Measurements from ENCODE around the gene RTP1. TPM values are rescaled to one million over a fixed set of nuclear protein-coding genes. Genes with fewer than 3 reads are reported as not detected.

RTP1 gene, protein sequence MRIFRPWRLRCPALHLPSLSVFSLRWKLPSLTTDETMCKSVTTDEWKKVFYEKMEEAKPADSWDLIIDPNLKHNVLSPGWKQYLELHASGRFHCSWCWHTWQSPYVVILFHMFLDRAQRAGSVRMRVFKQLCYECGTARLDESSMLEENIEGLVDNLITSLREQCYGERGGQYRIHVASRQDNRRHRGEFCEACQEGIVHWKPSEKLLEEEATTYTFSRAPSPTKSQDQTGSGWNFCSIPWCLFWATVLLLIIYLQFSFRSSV
- total RNA-seq (not detected), polyA plus RNA-seq (not detected)

DNA sequence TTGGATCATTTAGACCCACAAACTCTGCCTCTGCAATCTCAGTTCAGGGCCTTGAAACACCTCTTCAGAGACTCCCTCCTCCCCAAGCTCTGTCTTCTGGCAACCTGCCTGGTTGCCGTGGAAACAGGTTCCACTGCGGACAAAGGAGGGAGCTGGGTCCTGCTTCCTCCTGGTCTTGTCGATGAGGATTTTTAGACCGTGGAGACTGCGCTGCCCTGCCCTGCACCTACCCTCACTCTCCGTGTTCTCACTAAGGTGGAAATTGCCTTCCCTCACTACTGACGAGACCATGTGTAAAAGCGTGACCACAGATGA lies at the start of gene RTP1:
Gene RTP1 (plus strand): TSS at position 152 of the 315 bp plus-strand sequence. CDS start 30 bp downstream, at position 182.
- Histone ChIP-seq H3K4me3 (no peak within 1 kb of the TSS), H3K27me3 (no peaks in the 10 kb centered on the region), H3K36me3 (no peaks in the 10 kb centered on the region), H3K4me1 (no peaks in the 10 kb centered on the region), H3K9me3 (no peaks in the 10 kb centered on the region), H3K27ac (no peak within 1 kb of the TSS)
- WGBS, 2 donors, result 56 to 59% methylated on average over 8 of the region's 8 CpGs
- FAIRE-seq, result no peak
- no peak for ATAC-seq
- intact Hi-C loops (cut with DNase I), result no loop called here
- TF ChIP-seq, protein P1, sequence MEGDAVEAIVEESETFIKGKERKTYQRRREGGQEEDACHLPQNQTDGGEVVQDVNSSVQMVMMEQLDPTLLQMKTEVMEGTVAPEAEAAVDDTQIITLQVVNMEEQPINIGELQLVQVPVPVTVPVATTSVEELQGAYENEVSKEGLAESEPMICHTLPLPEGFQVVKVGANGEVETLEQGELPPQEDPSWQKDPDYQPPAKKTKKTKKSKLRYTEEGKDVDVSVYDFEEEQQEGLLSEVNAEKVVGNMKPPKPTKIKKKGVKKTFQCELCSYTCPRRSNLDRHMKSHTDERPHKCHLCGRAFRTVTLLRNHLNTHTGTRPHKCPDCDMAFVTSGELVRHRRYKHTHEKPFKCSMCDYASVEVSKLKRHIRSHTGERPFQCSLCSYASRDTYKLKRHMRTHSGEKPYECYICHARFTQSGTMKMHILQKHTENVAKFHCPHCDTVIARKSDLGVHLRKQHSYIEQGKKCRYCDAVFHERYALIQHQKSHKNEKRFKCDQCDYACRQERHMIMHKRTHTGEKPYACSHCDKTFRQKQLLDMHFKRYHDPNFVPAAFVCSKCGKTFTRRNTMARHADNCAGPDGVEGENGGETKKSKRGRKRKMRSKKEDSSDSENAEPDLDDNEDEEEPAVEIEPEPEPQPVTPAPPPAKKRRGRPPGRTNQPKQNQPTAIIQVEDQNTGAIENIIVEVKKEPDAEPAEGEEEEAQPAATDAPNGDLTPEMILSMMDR (IDR thresholded peaks at IDR 0.05), result no peak
- no peak for DNase-seq

DNA sequence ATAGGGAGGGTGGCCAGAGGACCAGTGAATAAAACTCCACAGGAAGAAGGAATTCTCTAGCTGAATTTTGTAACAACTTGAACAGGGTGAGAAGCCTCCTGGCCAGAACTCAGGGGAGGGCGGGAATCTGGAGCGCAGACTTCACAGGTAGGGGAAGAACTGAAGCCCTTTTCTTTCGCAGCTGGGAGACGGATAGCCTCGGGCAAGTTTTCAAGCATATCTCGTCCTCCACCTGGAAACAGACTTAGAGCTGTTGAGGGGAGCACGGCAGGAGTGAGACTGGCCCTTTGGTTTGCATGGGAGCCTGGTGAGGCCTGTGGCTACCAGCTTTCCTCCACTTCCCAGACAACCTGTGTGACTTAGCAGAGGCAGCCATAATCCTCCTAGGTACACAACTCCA lies 47.1 kb upstream of the RTP1 start:
- H3K27ac ChIP-seq, result no peak overlapping the region
- FAIRE-seq, result no peak
- TF ChIP-seq, protein P1 (IDR thresholded peaks at IDR 0.05), result no peak

DNA sequence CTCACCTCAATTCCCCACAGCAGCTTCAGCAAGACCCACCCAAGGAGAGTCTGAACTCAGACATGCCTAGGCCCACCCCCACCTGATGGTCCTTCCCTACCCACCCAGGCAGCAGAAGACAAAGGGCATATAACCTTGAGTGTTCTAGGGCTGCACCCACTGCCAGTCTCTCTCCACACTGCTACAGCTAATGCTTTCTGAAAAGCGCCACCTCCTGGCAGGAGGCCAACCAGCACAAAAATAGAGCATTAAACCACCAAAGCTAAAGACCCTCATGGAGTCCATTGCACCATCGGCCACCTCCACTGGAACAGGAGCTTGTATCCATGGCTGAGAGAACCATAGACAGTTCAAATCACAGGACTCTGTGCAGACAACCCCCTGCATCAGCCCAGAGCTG lies 46.7 kb upstream of the RTP1 start:
- intact Hi-C loops (cut with DNase I), result no loop called here
- FAIRE-seq, result no peak

More for the DNA sequence above, 47.1 kb upstream of the RTP1 start:
- Histone ChIP-seq H3K4me3 (no peak overlapping the region), H3K27me3 (no peaks in the 10 kb centered on the region), H3K4me1 (no peaks in the 10 kb centered on the region), H3K9me3 (no peaks in the 10 kb centered on the region), H3K36me3 (no peaks in the 10 kb centered on the region)
- 84 to 85% methylated on average over 7 of the region's 7 CpGs for WGBS, 2 donors
- no peak for DNase-seq
- no peak for ATAC-seq
- intact Hi-C loops (cut with DNase I), result no loop called here

DNA sequence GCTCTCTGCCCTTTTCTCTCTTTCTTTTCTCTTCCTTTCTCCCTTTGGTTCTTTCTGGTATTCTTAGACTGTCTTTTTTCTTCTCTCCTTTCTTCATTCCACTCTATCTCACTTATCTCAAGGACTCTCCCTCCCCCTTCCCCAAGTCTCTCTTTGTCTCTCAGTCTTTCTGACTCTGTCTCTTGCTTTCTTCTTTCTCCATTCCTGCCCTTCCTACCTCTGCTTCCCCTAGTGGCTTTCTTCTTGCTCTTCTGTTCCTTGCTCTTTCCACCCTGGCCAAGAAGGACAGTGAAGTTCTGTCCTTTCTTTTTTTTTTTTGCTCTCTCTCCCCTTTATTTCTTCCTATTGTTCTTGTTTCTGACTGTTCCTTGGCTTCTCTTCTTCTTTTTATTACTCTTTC lies 35.7 kb upstream of the RTP1 start:
- no peak for ATAC-seq
- Histone ChIP-seq H3K9me3 (no peaks in the 10 kb centered on the region), H3K4me3 (no peak overlapping the region), H3K27ac (no peak overlapping the region), H3K4me1 (no peaks in the 10 kb centered on the region), H3K36me3 (no peaks in the 10 kb centered on the region), H3K27me3 (no peaks in the 10 kb centered on the region)
- DNase-seq, result no peak
- no peak for FAIRE-seq
- TF ChIP-seq, protein P1 (IDR thresholded peaks at IDR 0.05), result no peak
- intact Hi-C loops (cut with DNase I), result no loop called here

More for the DNA sequence above, 46.7 kb upstream of the RTP1 start:
- H3K27ac ChIP-seq, result no peak overlapping the region
- H3K4me1 ChIP-seq, result no peaks in the 10 kb centered on the region
- no peaks in the 10 kb centered on the region for H3K27me3 ChIP-seq
- WGBS, 2 donors, result 65 to 82% methylated on average over 2 of the region's 2 CpGs
- H3K36me3 ChIP-seq, result no peaks in the 10 kb centered on the region
- H3K4me3 ChIP-seq, result no peak overlapping the region
- TF ChIP-seq, protein P1 (IDR thresholded peaks at IDR 0.05), result no peak
- DNase-seq (no peak), ATAC-seq (no peak)
- H3K9me3 ChIP-seq, result no peaks in the 10 kb centered on the region

DNA sequence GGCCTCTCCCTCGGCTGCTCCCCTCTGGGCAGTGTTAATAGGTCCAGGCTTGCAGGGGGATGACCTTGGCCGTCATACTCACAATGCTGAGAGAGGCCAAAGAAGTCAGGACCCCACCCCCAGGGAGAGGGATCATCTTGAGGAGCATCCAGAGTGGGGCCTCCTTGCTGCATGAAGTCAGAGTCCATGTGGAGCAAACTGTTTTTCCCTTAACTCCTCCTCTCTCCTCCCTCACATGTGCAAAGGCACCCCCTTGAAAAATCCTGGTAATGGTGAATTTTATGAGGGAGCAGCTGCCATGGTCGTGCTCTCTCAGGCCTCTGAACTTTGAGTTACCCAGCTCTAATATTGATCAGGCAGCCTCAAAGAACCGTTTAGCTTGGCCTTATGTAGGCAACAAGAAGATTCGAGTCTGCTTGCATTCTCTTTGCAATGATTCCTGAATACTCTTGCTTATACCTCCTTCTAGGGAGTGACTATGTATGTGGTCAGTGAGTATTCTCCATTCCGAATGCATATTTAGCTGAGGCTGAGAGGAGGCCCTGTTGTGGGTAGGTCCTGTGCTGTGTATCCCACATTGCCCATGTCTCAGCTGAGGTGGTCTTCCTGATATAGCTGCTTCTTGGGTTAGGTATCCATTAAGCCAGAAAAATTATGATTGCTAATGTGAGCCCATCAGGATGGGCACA lies 34.9 kb upstream of the RTP1 start:
- Histone ChIP-seq H3K4me1 (no peaks in the 10 kb centered on the region), H3K4me3 (no peak overlapping the region), H3K27ac (no peak overlapping the region), H3K27me3 (no peaks in the 10 kb centered on the region), H3K9me3 (no peaks in the 10 kb centered on the region), H3K36me3 (no peaks in the 10 kb centered on the region)
- 44 to 54% methylated on average over 6 of the region's 6 CpGs for WGBS, 2 donors
- intact Hi-C loops (cut with DNase I), result no loop called here
- ATAC-seq, result no peak
- FAIRE-seq, result no peak
- TF ChIP-seq, protein P1 (IDR thresholded peaks at IDR 0.05), result no peak
- no peak for DNase-seq
